Kasumi-1 (cell line): ENCODE results near the gene VIM.
"Not testable (repeated sequence)": the region's sequence is repeated elsewhere in the genome, so short reads cannot be mapped to it uniquely, and the experiment has no call there.

ENCODE experiments used
- DNase-seq, 2 experiments: peaks; one replicate each; lab custom pipeline; 2025; lab: John Stamatoyannopoulos, UW

Gene VIM

GRCh38 chr10:17232276-17232960 lies 4.4 kb downstream of the VIM start:
- DNase-seq: no peak

- DNase-seq: no peak
Measured at GRCh38 chr10:17233286-17233991, 5.4 kb downstream of the VIM start.

GRCh38 chr10:17234431-17234945 lies 6.4 kb downstream of the VIM start:
- DNase-seq: no peak

GRCh38 chr10:17235136-17235535 lies 7.1 kb downstream of the VIM start:
- DNase-seq: no peak

- no peak for DNase-seq
Measured at GRCh38 chr10:17236468-17237148, 8.6 kb downstream of the VIM start.

- no peak for DNase-seq
Measured at GRCh38 chr10:17237149-17237527, 9.1 kb downstream of the VIM start.

GRCh38 chr10:17237915-17238444 lies 9.9 kb downstream of the VIM start:
- no peak for DNase-seq

GRCh38 chr10:17238445-17239291 lies 10.6 kb downstream of the VIM start:
- DNase-seq: no peak

GRCh38 chr10:17239345-17240085 lies 11.5 kb downstream of the VIM start:
- no peak for DNase-seq

GRCh38 chr10:17240096-17240495 lies 12.1 kb downstream of the VIM start:
- no peak for DNase-seq

- DNase-seq: no peak
Measured at GRCh38 chr10:17240616-17241015, 12.6 kb downstream of the VIM start.

GRCh38 chr10:17241611-17242333 lies 13.7 kb downstream of the VIM start:
- DNase-seq: no peak

GRCh38 chr10:17244700-17245365 lies 16.8 kb downstream of the VIM start:
- DNase-seq: no peak

GRCh38 chr10:17247210-17247609 lies 19.2 kb downstream of the VIM start:
- DNase-seq: no peak

- DNase-seq: no peak
Measured at GRCh38 chr10:17248964-17249363, 20.9 kb downstream of the VIM start.

- peak; percentile 20 to 26 for DNase-seq
Measured at GRCh38 chr10:17249820-17250219, 21.8 kb downstream of the VIM start.

- no peak for DNase-seq
Measured at GRCh38 chr10:17250736-17251135, 22.7 kb downstream of the VIM start.

- not testable (repeated sequence) for DNase-seq
Measured at GRCh38 chr10:17254543-17255050, 26.6 kb downstream of the VIM start.

GRCh38 chr10:17255512-17255911 lies 27.5 kb downstream of the VIM start:
- DNase-seq: peak; percentile 68 to 75

- DNase-seq: no peak
Measured at GRCh38 chr10:17256051-17256450, 28.0 kb downstream of the VIM start.
